SK-N-MC (cell line): ENCODE data around the gene PCBP2.
A peak's percentile ranks its signal among the peaks of the same experiment; 100 is the strongest.
"Not testable (repeated sequence)": the region's sequence is repeated elsewhere in the genome, so short reads cannot be mapped to it uniquely, and the experiment has no call there.

Experiments
- DNase-seq: peaks from one replicate; pipeline ENCODE4 v3.0.0-alpha.2; 2011; ENCODE audit warnings: low read depth, low spot score
- H3K27ac ChIP-seq: fragments of 200-600 bp; sonication (generic); 2 replicates; pipeline ENCODE4 v1.5.1; 2016; ENCODE audit warnings: mixed run types
- H3K36me3 ChIP-seq: fragments of 200-600 bp; sonication (generic); 2 replicates; pipeline ENCODE4 v1.6.1; 2017; ENCODE audit warnings: antibody characterized with exemption, low read length, mixed read lengths; ENCODE audit not compliant: insufficient read depth
- H3K4me3 ChIP-seq: fragments of 200-600 bp; sonication (generic); 2 replicates; pipeline ENCODE4 v1.5.1; 2016
- H3K9ac ChIP-seq: fragments of 200-600 bp; sonication (generic); 2 replicates; pipeline ENCODE4 v1.8.0; 2017; ENCODE audit warnings: mixed run types, mixed read lengths; ENCODE audit not compliant: insufficient read length
- H3K9me3 ChIP-seq: fragments of 200-600 bp; sonication (generic); 2 replicates; pipeline ENCODE4 v1.6.1; 2017; ENCODE audit warnings: low read depth, mild to moderate bottlenecking, antibody characterized with exemption, low read length, moderate library complexity, mixed read lengths
- EZH2 ChIP-seq: fragments of 200-600 bp; sonication (generic); IDR thresholded peaks from one replicate; pipeline ENCODE4 v1.6.1; 2017; ENCODE audit warnings: antibody characterized with exemption
- FOXP2 ChIP-seq: optimal IDR thresholded peaks from 2 replicates; pipeline ENCODE3; 2011; ENCODE audit warnings: mild to moderate bottlenecking, moderate library complexity; ENCODE audit not compliant: insufficient read depth; ENCODE audit errors: extremely low read length, control extremely low read depth
- POLR2AphosphoS5 ChIP-seq: IDR thresholded peaks from 2 replicates; pipeline ENCODE4 v1.6.1; 2012; ENCODE audit warnings: mild to moderate bottlenecking, low read depth, low read length, borderline replicate concordance

The PCBP2 gene

DNA sequence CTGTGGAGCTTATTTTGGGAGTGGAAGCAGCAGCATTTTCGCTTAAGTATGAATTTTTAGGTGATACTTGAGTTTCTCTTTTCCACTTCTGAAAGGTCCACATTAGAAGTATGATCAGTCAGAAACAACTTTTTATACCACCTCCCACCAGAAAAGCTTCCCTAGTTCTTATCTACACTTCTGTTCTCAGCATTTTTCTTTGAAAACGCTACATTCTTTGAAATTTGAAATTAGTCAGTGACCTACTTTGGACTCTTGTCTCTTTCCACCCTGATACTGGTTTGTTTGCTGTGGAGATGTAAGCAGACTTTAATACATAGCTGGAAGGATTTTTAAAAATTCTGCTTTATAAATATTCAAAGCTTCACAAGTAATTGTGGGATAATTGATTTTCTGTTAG is 22.2 kb downstream of the PCBP2 start:
- Histone ChIP-seq H3K9me3 (no peaks in the 10 kb centered on the region), H3K9ac (peak overlapping the region; percentile 36), H3K27ac (no peak overlapping the region), H3K36me3 (peaks cover 99% of the 10 kb centered on the region), H3K4me3 (no peak overlapping the region)
- no peak for DNase-seq
- TF ChIP-seq POLR2AphosphoS5, result no peak
- no peak for TF ChIP-seq FOXP2
- no peak for TF ChIP-seq EZH2

GRCh38 chr12:53474819-53475218 is 22.9 kb downstream of the PCBP2 start:
- Histone ChIP-seq H3K9ac (no peak overlapping the region), H3K36me3 (peaks cover 99% of the 10 kb centered on the region), H3K27ac (no peak overlapping the region; the same call in 1 of the 2 replicates), H3K9me3 (no peaks in the 10 kb centered on the region), H3K4me3 (no peak overlapping the region)
- TF ChIP-seq FOXP2, result no peak
- no peak for TF ChIP-seq EZH2
- no peak for TF ChIP-seq POLR2AphosphoS5
- DNase-seq, result no peak

- no peak overlapping the region for H3K4me3 ChIP-seq
Observed at GRCh38 chr12:53476769-53477209, 24.9 kb downstream of the PCBP2 start.

DNA sequence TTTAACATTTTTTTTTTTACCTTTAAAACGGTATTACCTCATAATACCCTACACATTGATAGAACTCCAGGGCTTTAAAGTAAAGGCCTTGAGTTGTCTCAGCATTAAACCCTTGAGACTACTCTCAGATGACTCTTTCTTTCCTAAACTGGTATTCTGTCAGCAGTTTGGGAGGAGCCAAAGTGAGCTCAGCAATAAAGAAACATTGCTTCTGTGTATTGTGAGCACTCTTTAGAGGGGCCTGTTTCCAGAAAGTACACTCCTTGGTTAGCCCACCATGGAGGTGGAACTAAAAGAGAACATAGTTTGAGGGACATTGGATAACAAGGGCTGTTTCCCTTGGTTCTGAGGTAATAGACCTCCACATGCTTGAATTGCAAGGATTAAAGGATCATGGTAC is 27.0 kb downstream of the PCBP2 start:
- H3K9ac ChIP-seq, result no peak overlapping the region
- DNase-seq, result no peak

More at GRCh38 chr12:53476769-53477209, 24.9 kb downstream of the PCBP2 start:
- TF ChIP-seq EZH2 (no peak), FOXP2 (no peak), POLR2AphosphoS5 (no peak)
- Histone ChIP-seq H3K9me3 (no peaks in the 10 kb centered on the region), H3K27ac (peak overlapping the region; percentile 44; the same call in 1 of the 2 replicates), H3K9ac (no peak overlapping the region), H3K36me3 (peaks cover 100% of the 10 kb centered on the region)
- DNase-seq, result no peak

GRCh38 chr12:53479331-53479730 is 27.4 kb downstream of the PCBP2 start:
- DNase-seq, result no peak
- no peak for TF ChIP-seq POLR2AphosphoS5
- TF ChIP-seq FOXP2, result no peak
- no peak for TF ChIP-seq EZH2
- H3K4me3 ChIP-seq, result no peak overlapping the region
- no peak overlapping the region for H3K9ac ChIP-seq
- H3K27ac ChIP-seq, result peak overlapping the region; percentile 80
- H3K36me3 ChIP-seq, result peaks cover 84% of the 10 kb centered on the region
- no peaks in the 10 kb centered on the region for H3K9me3 ChIP-seq

More for the DNA sequence above, 27.0 kb downstream of the PCBP2 start:
- Histone ChIP-seq H3K9me3 (no peaks in the 10 kb centered on the region), H3K36me3 (peaks cover 89% of the 10 kb centered on the region), H3K27ac (peak overlapping the region; percentile 80), H3K4me3 (no peak overlapping the region)
- TF ChIP-seq EZH2 (no peak), FOXP2 (no peak), POLR2AphosphoS5 (no peak)

GRCh38 chr12:53480491-53481442 is 28.9 kb downstream of the PCBP2 start:
- Histone ChIP-seq H3K36me3 (peaks cover 80% of the 10 kb centered on the region), H3K4me3 (no peak overlapping the region), H3K27ac (peak overlapping the region; percentile 52; the same call in 1 of the 2 replicates), H3K9me3 (no peaks in the 10 kb centered on the region), H3K9ac (no peak overlapping the region)
- DNase-seq, result no peak
- TF ChIP-seq POLR2AphosphoS5 (peak; percentile 40; the same call in 1 of the 2 replicates), EZH2 (no peak)

DNA sequence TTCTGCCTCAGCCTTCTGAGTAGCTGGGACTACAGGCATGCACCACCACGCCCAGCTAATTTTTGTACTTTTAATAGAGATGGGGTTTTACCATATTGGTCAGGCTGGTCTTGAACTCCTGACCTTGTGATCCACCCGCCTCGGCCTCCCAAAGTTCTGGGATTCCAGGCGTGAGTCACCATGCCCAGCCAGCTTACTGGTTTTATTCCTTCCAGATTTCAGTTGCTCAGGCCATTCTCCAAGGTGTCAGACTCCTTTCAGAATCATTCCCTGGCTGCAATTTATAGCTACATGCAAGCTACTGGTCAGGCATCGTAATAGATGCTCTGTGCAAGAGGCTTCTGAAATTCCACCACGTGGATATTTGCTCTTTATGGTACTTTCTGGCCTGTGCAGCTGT is 29.6 kb downstream of the PCBP2 start:
- Histone ChIP-seq H3K36me3 (peaks cover 73% of the 10 kb centered on the region), H3K27ac (peak overlapping the region; percentile 54)
- not testable (repeated sequence) for DNase-seq, H3K9ac ChIP-seq, H3K9me3 ChIP-seq, H3K4me3 ChIP-seq

DNA sequence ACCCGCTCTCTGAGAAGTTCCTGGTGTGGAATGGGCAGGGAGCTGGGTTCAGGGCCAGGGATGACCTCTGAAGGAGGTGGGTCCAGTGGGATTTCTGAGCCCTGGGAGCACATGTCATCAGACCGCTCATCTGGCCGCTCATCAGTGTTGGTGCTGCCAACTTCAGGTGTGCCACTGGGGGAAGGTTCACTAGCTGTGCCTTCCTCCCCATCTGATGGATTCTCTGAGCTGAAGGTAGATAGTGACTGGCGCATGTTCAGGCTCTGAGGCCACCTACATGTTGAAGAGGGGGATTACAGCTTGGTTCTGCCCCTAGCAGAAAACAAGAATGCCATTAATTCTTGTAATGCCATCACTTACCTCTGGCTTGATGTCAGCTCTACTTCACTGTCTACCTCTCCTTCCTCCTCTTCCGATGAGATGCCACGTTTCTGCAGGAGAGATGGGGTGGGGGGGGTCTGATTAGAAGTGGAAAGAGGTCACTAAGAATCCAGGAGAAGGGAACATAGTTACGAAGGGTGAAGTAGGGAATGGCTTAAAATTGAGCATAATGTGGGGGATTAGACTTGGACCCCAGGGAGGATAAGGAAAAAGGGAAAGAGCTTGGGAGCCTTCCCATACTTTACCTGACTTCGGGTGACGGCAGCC is 30.2 kb downstream of the PCBP2 start:
- no peak for TF ChIP-seq EZH2
- no peak; the same call in none of the 2 replicates for TF ChIP-seq POLR2AphosphoS5
- no peak for TF ChIP-seq FOXP2
- Histone ChIP-seq H3K9me3 (no peaks in the 10 kb centered on the region), H3K4me3 (no peak overlapping the region), H3K36me3 (peaks cover 67% of the 10 kb centered on the region), H3K9ac (no peak overlapping the region), H3K27ac (peak overlapping the region; percentile 54)
- no peak for DNase-seq
